H9 (cell line): ENCODE results near the gene TMEM220. TPM values are rescaled to one million over a fixed set of nuclear protein-coding genes. Genes with fewer than 3 reads are reported as not detected.
A peak's percentile ranks its signal among the peaks of the same experiment; 100 is the strongest.

Experiments
- DNase-seq: peaks from one replicate; pipeline ENCODE4 v3.0.0-alpha.2; 2017
- H2AFZ ChIP-seq: one replicate; pipeline ENCODE4 v1.6.1; 2013; ENCODE audit warnings: mild to moderate bottlenecking, low read length, control low read depth, moderate library complexity
- H2AK5ac ChIP-seq: 2 replicates; pipeline ENCODE4 v1.6.1; 2013; ENCODE audit warnings: low read length, control low read depth, mixed read lengths; ENCODE audit not compliant: insufficient read length
- H2BK120ac ChIP-seq: one replicate; pipeline ENCODE4 v1.6.1; 2013; ENCODE audit warnings: low read depth, mild to moderate bottlenecking, low read length, control low read depth, inconsistent platforms; ENCODE audit not compliant: poor library complexity, severe bottlenecking
- H2BK12ac ChIP-seq: 2 replicates; pipeline ENCODE4 v1.6.1; 2013; ENCODE audit warnings: low read length, control low read depth, mixed read lengths, low read depth; ENCODE audit not compliant: insufficient read length
- H2BK15ac ChIP-seq: 2 replicates; pipeline ENCODE4 v1.6.1; 2013; ENCODE audit warnings: low read depth, low read length, control low read depth
- H2BK20ac ChIP-seq: one replicate; pipeline ENCODE4 v1.6.1; 2013; ENCODE audit warnings: low read depth, mild to moderate bottlenecking, low read length, control low read depth, inconsistent platforms; ENCODE audit not compliant: poor library complexity, severe bottlenecking
- H2BK5ac ChIP-seq: 2 replicates; pipeline ENCODE4 v1.6.1; 2013; ENCODE audit warnings: low read length, control low read depth, mixed read lengths; ENCODE audit not compliant: insufficient read length
- H3K14ac ChIP-seq: 2 replicates; pipeline ENCODE4 v1.6.1; 2013; ENCODE audit warnings: low read length, control low read depth; ENCODE audit not compliant: insufficient read depth
- H3K18ac ChIP-seq: 2 replicates; pipeline ENCODE4 v1.6.1; 2013; ENCODE audit warnings: low read depth, mild to moderate bottlenecking, mixed read lengths, low read length, control low read depth; ENCODE audit not compliant: insufficient read length
- H3K23ac ChIP-seq: 2 replicates; pipeline ENCODE4 v1.6.1; 2013; ENCODE audit warnings: low read length, control low read depth, mixed read lengths, low read depth; ENCODE audit not compliant: insufficient read length
- H3K23me2 ChIP-seq: 2 replicates; pipeline ENCODE4 v1.6.1; 2013; ENCODE audit warnings: low read depth, mild to moderate bottlenecking, mixed read lengths, low read length, control low read depth; ENCODE audit not compliant: insufficient read length, poor library complexity, severe bottlenecking
- H3K27ac ChIP-seq: 2 replicates; pipeline ENCODE4 v1.5.1; 2013; ENCODE audit warnings: low read length, control low read depth, mixed read lengths, low read depth; ENCODE audit not compliant: insufficient read length
- H3K27me3 ChIP-seq: 2 replicates; pipeline ENCODE4 v1.6.1; 2013; ENCODE audit warnings: low read length, control low read depth, inconsistent platforms; ENCODE audit not compliant: insufficient read depth
- H3K4ac ChIP-seq: 2 replicates; pipeline ENCODE4 v1.6.1; 2013; ENCODE audit warnings: low read depth, mild to moderate bottlenecking, control low read depth, inconsistent platforms, low read length, moderate library complexity
- H3K4me1 ChIP-seq: 2 replicates; pipeline ENCODE4 v1.6.1; 2013; ENCODE audit warnings: low read length, control low read depth, inconsistent platforms; ENCODE audit not compliant: insufficient read depth
- H3K4me2 ChIP-seq: 2 replicates; pipeline ENCODE4 v1.6.1; 2013; ENCODE audit warnings: low read length, control low read depth, mixed read lengths; ENCODE audit not compliant: insufficient read length, insufficient read depth
- H3K56ac ChIP-seq: 2 replicates; pipeline ENCODE4 v1.6.1; 2013; ENCODE audit warnings: low read depth, mild to moderate bottlenecking, mixed read lengths, low read length, control low read depth; ENCODE audit not compliant: insufficient read length
- H3K79me1 ChIP-seq: 2 replicates; pipeline ENCODE4 v1.6.1; 2013; ENCODE audit warnings: low read depth, mild to moderate bottlenecking, moderate library complexity, low read length, control low read depth, inconsistent platforms; ENCODE audit not compliant: insufficient read depth, poor library complexity, severe bottlenecking
- H3K79me2 ChIP-seq: 2 replicates; pipeline ENCODE4 v1.6.1; 2013; ENCODE audit warnings: low read length, control low read depth, inconsistent platforms; ENCODE audit not compliant: insufficient read depth
- H3K9ac ChIP-seq: 2 replicates; pipeline ENCODE4 v1.6.1; 2013; ENCODE audit warnings: low read length, control low read depth, mixed read lengths; ENCODE audit not compliant: insufficient read length; ENCODE audit errors: extremely low read depth
- H3K9me3 ChIP-seq: one replicate; pipeline ENCODE4 v1.6.1; 2013; ENCODE audit warnings: low read depth, low read length, inconsistent platforms; ENCODE audit not compliant: control insufficient read depth
- H3T11ph ChIP-seq: one replicate; pipeline ENCODE4 v1.6.1; 2013; ENCODE audit warnings: mild to moderate bottlenecking, low read length, control low read depth, inconsistent platforms
- H4K20me1 ChIP-seq: one replicate; pipeline ENCODE4 v1.6.1; 2013; ENCODE audit not compliant: control insufficient read depth, insufficient read length, insufficient read depth
- H4K5ac ChIP-seq: 2 replicates; pipeline ENCODE4 v1.6.1; 2013; ENCODE audit warnings: low read depth, mild to moderate bottlenecking, mixed read lengths, low read length, control low read depth; ENCODE audit not compliant: insufficient read length
- H4K8ac ChIP-seq: replicated peaks from 2 replicates; pipeline ENCODE4 v1.6.1; 2013; ENCODE audit warnings: low read length, control low read depth, mixed read lengths, low read depth; ENCODE audit not compliant: insufficient read length
- H4K91ac ChIP-seq: 2 replicates; pipeline ENCODE4 v1.6.1; 2013; ENCODE audit warnings: low read depth, mild to moderate bottlenecking, moderate library complexity, mixed read lengths, low read length, control low read depth; ENCODE audit not compliant: insufficient read length
- H3K27ac Mint-ChIP-seq, 3 experiments: 2 replicates in 2 of 3; 3 replicates in 1 of 3; pipeline ENCODE4 v1.8.0; 2020 to 2021; ENCODE audit warnings: mixed read lengths in 3 of 3, mild to moderate bottlenecking in 1 of 3, moderate library complexity in 1 of 3
- H3K27me3 Mint-ChIP-seq: 2 replicates; pipeline ENCODE4 v1.8.0; 2021; ENCODE audit warnings: low read depth, mild to moderate bottlenecking, moderate library complexity, mixed read lengths
- H3K36me3 Mint-ChIP-seq, 3 experiments: 2 replicates in 2 of 3; 3 replicates in 1 of 3; pipeline ENCODE4 v1.8.0; 2020 to 2021; ENCODE audit warnings: low read depth in 3 of 3, mixed read lengths in 3 of 3; ENCODE audit not compliant: insufficient read depth in 1 of 3
- H3K4me1 Mint-ChIP-seq, 2 experiments: 2 replicates each; pipeline ENCODE4 v1.8.0; 2020; ENCODE audit warnings: mixed read lengths in 2 of 2
- H3K4me3 Mint-ChIP-seq, 2 experiments: 2 replicates in 1 of 2; 3 replicates in 1 of 2; pipeline ENCODE4 v1.8.0; 2020 to 2021; ENCODE audit warnings: mild to moderate bottlenecking in 2 of 2, mixed read lengths in 2 of 2, moderate library complexity in 1 of 2
- H3K9me3 Mint-ChIP-seq, 2 experiments: 2 replicates in 1 of 2; 3 replicates in 1 of 2; pipeline ENCODE4 v1.8.0; 2020; ENCODE audit warnings: mild to moderate bottlenecking in 2 of 2, mixed read lengths in 2 of 2, moderate library complexity in 1 of 2
- WGBS: extraction: QIAGEN DNeasy Blood & Tissue Kit; methylation state at CpG from one replicate; pipeline ENCODE4 v1.1.7; 2013; ENCODE audit warnings: missing lambda C conversion rate, low lambda C conversion rate, mixed read lengths; ENCODE audit not compliant: insufficient read length; ENCODE audit errors: extremely low coverage; 5-methylcytosine and 5-hydroxymethylcytosine counted together
- total RNA-seq: library from RNA; stranded (reverse); gene quantifications from 2 replicates; pipeline ENCODE4 v1.2.1, GENCODE V29; 2021
- TF ChIP-seq, protein P1 (sequence below): fragments of 200-600 bp; sonication (generic); conservative IDR thresholded peaks from 3 replicates; pipeline ENCODE4 v1.8.0; 2021; ENCODE audit warnings: antibody characterized with exemption, mild to moderate bottlenecking

TMEM220 gene
- total RNA-seq, 1 experiment from 2014 or later = 6.1 TPM

DNA sequence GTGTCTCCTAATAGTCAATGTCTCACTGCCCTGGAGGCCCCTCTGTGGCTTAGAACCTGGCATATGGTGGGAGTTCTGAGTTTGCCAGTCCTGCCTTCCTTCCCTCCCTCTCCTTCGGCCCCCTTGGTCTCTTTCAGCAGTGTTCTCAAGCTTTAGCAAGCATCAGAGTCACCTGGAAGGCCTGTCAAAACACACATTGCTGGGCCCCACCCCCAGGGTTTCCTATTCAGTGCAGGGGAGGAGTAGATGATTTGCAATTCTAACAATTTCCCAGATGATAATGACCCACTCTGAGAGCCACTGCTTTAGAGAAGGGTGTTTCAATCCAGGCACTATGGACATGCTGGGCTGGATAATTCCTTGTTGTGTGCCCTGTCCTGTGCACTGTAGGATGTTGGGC, 26.4 kb upstream of the TMEM220 start:
- Histone ChIP-seq H4K91ac (no peak overlapping the region), H3K23ac (no peak overlapping the region), H3K9me3 (no peaks in the 10 kb centered on the region), H3K4me2 (peak overlapping the region; percentile 20), H2BK12ac (no peak overlapping the region), H3K79me2 (no peaks in the 10 kb centered on the region), H3K23me2 (peaks cover 6% of the 10 kb centered on the region), H3K4ac (no peak overlapping the region), H2AK5ac (no peak overlapping the region), H3K14ac (no peak overlapping the region; the same call in 1 of the 2 replicates), H3K4me1 (peaks cover 14% of the 10 kb centered on the region; the same call in 1 of the 2 replicates), H3K9ac (no peak overlapping the region), H4K8ac (no peak overlapping the region), H3K56ac (no peak overlapping the region), H3K79me1 (no peaks in the 10 kb centered on the region), H3K27me3 (no peaks in the 10 kb centered on the region), H2BK5ac (no peak overlapping the region), H4K5ac (no peak overlapping the region), H3K27ac (no peak overlapping the region), H2BK15ac (no peak overlapping the region), H2AFZ (no peak overlapping the region), H2BK120ac (no peak overlapping the region), H3K18ac (no peak overlapping the region), H4K20me1 (no peaks in the 10 kb centered on the region), H3T11ph (no peak overlapping the region), H2BK20ac (no peak overlapping the region)
- H3K4me3 Mint-ChIP-seq = peak overlapping the region; percentile 18 to 81; a peak in 3 of 5 replicates
- TF ChIP-seq, protein P1, sequence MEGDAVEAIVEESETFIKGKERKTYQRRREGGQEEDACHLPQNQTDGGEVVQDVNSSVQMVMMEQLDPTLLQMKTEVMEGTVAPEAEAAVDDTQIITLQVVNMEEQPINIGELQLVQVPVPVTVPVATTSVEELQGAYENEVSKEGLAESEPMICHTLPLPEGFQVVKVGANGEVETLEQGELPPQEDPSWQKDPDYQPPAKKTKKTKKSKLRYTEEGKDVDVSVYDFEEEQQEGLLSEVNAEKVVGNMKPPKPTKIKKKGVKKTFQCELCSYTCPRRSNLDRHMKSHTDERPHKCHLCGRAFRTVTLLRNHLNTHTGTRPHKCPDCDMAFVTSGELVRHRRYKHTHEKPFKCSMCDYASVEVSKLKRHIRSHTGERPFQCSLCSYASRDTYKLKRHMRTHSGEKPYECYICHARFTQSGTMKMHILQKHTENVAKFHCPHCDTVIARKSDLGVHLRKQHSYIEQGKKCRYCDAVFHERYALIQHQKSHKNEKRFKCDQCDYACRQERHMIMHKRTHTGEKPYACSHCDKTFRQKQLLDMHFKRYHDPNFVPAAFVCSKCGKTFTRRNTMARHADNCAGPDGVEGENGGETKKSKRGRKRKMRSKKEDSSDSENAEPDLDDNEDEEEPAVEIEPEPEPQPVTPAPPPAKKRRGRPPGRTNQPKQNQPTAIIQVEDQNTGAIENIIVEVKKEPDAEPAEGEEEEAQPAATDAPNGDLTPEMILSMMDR = no peak
- H3K27me3 Mint-ChIP-seq = no peaks in the 10 kb centered on the region
- H3K27ac Mint-ChIP-seq = peak overlapping the region; percentile 88 to 93 (median 93); a peak in 4 of 7 replicates
- peaks cover 39% of the 10 kb centered on the region in 2 experiments for H3K4me1 Mint-ChIP-seq
- no peaks in the 10 kb centered on the region for H3K36me3 Mint-ChIP-seq
- no CpG with 5 or more reads among the region's 1 CpG for WGBS
- no peaks in the 10 kb centered on the region; a peak in 1 of 5 replicates for H3K9me3 Mint-ChIP-seq
- DNase-seq = no peak
